Measurements from ENCODE around the gene TTLL1. TPM values are rescaled to one million over a fixed set of nuclear protein-coding genes. Genes with fewer than 3 reads are reported as not detected.

The TTLL1 gene
- total RNA-seq, 1 experiment from 2014 or later = 4.3 TPM

DNA sequence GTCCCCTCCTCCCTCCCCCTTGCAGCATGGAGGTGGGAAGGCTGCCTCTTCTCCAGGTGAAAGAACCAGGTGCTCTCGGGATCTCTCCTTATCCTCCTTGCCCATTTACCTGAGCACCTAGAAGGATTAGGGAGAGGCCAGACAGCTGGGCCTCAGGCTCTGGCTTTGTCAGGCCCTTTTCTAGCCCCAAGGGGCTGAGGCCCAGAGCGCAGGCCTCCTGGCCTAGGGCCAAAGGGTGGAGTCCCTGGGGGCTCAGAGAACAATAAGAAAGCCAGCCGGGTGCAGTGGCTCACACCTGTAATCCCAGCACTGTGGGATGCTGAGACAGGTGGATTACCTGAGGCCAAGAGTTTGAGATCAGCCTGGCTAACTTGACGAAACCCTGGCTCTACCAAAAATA is 5.4 kb upstream of the TTLL1 start:
- no peaks in the 10 kb centered on the region for H3K36me3 ChIP-seq (ENCODE audit: control insufficient read depth in 1 of 2, insufficient read depth in 2 of 2, low read length in 2 of 2)
- POLR2A ChIA-PET = no interaction called here
- DNase-seq (ENCODE audit: low read depth, low spot score) = no peak
- BruUV-seq (replicated peaks) = no TSS peak
- no peaks in the 10 kb centered on the region for H3K9me2 ChIP-seq (ENCODE audit: insufficient read depth)
- peaks cover 10 to 20% of the 10 kb centered on the region in 2 experiments; a peak in 3 of 4 replicates for H3K4me1 ChIP-seq (ENCODE audit: control insufficient read depth in 1 of 2, insufficient read depth in 2 of 2, low read length in 2 of 2)
- H3K27me3 ChIP-seq (ENCODE audit: insufficient read depth, low read length) = no peaks in the 10 kb centered on the region
- TF ChIP-seq ZFX (IDR thresholded peaks at IDR 0.05) (no peak), EGR1 (IDR thresholded peaks at IDR 0.05; ENCODE audit: low read depth) (no peak), CBX3 (IDR thresholded peaks at IDR 0.05; ENCODE audit: low read depth) (no peak), CEBPB (IDR thresholded peaks at IDR 0.05; ENCODE audit: low read depth) (no peak), SRF (IDR thresholded peaks at IDR 0.05; ENCODE audit: low read depth) (no peak), FOSL1 (IDR thresholded peaks at IDR 0.05; ENCODE audit: low read depth) (no peak), EZH2phosphoT487 (IDR thresholded peaks at IDR 0.05; ENCODE audit: borderline replicate concordance) (no peak), POLR2AphosphoS5 (IDR thresholded peaks at IDR 0.05; ENCODE audit: low read depth, low read length) (no peak), SP1 (IDR thresholded peaks at IDR 0.05; ENCODE audit: low read depth) (no peak), ELF1 (IDR thresholded peaks at IDR 0.05; ENCODE audit: borderline replicate concordance, low read depth) (no peak), EZH2 (IDR thresholded peaks at IDR 0.05) (no peak), POLR2A (IDR thresholded peaks at IDR 0.05; ENCODE audit: borderline replicate concordance, extremely low read depth, insufficient read depth, insufficient read length) (no peak), SIN3A (IDR thresholded peaks at IDR 0.05; ENCODE audit: low read depth) (no peak), ZNF274 (IDR thresholded peaks at IDR 0.05; ENCODE audit: low read depth, low read length) (no peak)
- TF ChIP-seq, protein P1, sequence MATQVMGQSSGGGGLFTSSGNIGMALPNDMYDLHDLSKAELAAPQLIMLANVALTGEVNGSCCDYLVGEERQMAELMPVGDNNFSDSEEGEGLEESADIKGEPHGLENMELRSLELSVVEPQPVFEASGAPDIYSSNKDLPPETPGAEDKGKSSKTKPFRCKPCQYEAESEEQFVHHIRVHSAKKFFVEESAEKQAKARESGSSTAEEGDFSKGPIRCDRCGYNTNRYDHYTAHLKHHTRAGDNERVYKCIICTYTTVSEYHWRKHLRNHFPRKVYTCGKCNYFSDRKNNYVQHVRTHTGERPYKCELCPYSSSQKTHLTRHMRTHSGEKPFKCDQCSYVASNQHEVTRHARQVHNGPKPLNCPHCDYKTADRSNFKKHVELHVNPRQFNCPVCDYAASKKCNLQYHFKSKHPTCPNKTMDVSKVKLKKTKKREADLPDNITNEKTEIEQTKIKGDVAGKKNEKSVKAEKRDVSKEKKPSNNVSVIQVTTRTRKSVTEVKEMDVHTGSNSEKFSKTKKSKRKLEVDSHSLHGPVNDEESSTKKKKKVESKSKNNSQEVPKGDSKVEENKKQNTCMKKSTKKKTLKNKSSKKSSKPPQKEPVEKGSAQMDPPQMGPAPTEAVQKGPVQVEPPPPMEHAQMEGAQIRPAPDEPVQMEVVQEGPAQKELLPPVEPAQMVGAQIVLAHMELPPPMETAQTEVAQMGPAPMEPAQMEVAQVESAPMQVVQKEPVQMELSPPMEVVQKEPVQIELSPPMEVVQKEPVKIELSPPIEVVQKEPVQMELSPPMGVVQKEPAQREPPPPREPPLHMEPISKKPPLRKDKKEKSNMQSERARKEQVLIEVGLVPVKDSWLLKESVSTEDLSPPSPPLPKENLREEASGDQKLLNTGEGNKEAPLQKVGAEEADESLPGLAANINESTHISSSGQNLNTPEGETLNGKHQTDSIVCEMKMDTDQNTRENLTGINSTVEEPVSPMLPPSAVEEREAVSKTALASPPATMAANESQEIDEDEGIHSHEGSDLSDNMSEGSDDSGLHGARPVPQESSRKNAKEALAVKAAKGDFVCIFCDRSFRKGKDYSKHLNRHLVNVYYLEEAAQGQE (IDR thresholded peaks at IDR 0.05; ENCODE audit: low read depth) = no peak
- TF ChIP-seq, protein P2, sequence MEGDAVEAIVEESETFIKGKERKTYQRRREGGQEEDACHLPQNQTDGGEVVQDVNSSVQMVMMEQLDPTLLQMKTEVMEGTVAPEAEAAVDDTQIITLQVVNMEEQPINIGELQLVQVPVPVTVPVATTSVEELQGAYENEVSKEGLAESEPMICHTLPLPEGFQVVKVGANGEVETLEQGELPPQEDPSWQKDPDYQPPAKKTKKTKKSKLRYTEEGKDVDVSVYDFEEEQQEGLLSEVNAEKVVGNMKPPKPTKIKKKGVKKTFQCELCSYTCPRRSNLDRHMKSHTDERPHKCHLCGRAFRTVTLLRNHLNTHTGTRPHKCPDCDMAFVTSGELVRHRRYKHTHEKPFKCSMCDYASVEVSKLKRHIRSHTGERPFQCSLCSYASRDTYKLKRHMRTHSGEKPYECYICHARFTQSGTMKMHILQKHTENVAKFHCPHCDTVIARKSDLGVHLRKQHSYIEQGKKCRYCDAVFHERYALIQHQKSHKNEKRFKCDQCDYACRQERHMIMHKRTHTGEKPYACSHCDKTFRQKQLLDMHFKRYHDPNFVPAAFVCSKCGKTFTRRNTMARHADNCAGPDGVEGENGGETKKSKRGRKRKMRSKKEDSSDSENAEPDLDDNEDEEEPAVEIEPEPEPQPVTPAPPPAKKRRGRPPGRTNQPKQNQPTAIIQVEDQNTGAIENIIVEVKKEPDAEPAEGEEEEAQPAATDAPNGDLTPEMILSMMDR (IDR thresholded peaks at IDR 0.05 in 2 of 3, conservative IDR thresholded peaks at IDR 0.05 in 1 of 3; ENCODE audit: borderline replicate concordance in 1 of 3, insufficient read depth in 1 of 3, low read depth in 2 of 3, low read length in 2 of 3) = no peak
- TF ChIP-seq, protein P3, sequence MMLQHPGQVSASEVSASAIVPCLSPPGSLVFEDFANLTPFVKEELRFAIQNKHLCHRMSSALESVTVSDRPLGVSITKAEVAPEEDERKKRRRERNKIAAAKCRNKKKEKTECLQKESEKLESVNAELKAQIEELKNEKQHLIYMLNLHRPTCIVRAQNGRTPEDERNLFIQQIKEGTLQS (IDR thresholded peaks at IDR 0.05) = no peak
- TF ChIP-seq, protein P4, sequence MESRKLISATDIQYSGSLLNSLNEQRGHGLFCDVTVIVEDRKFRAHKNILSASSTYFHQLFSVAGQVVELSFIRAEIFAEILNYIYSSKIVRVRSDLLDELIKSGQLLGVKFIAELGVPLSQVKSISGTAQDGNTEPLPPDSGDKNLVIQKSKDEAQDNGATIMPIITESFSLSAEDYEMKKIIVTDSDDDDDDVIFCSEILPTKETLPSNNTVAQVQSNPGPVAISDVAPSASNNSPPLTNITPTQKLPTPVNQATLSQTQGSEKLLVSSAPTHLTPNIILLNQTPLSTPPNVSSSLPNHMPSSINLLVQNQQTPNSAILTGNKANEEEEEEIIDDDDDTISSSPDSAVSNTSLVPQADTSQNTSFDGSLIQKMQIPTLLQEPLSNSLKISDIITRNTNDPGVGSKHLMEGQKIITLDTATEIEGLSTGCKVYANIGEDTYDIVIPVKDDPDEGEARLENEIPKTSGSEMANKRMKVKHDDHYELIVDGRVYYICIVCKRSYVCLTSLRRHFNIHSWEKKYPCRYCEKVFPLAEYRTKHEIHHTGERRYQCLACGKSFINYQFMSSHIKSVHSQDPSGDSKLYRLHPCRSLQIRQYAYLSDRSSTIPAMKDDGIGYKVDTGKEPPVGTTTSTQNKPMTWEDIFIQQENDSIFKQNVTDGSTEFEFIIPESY (IDR thresholded peaks at IDR 0.05; ENCODE audit: extremely low read depth, insufficient replicate concordance, low read length) = no peak
- H2AFZ ChIP-seq (ENCODE audit: low read depth, low read length, poor library complexity, severe bottlenecking) = no peak overlapping the region
- H3K9ac ChIP-seq (ENCODE audit: low read length) = no peak overlapping the region
- no peaks in the 10 kb centered on the region for H4K20me1 ChIP-seq (ENCODE audit: insufficient read depth)
- RAD21 ChIA-PET (ENCODE audit: low non-redundant PET in 1 of 2, low total read pairs in 2 of 2, uncharacterized antibody in 2 of 2, unreplicated experiment in 2 of 2) = no interaction called here
- H3K4me3 ChIP-seq (replicated peaks in 1 of 2; ENCODE audit: low read depth in 1 of 2, low read length in 2 of 2) = no peak overlapping the region
- intact Hi-C loops (cut with micrococcal nuclease) = loop anchor here (5.0 to 10.0 kb wide), 2 partner anchors 160 to 432 kb away; no protein-coding TSS in a partner anchor
- no peak overlapping the region for H3K4me2 ChIP-seq (ENCODE audit: low read length)
- peak overlapping the region; percentile 10; the same call in 1 of the 2 replicates for H3K27ac ChIP-seq (ENCODE audit: low read depth, low read length)
- no peak for ATAC-seq
- H3K79me2 ChIP-seq (ENCODE audit: insufficient read depth, low read length) = no peaks in the 10 kb centered on the region
- CTCF ChIA-PET = no interaction called here
- H3K9me3 ChIP-seq (ENCODE audit: control insufficient read depth in 1 of 2, insufficient read depth in 1 of 2, low read depth in 1 of 2, low read length in 2 of 2) = peaks cover 3 to 9% of the 10 kb centered on the region in 2 experiments; a peak in 2 of 4 replicates
